ENCODE data around the gene CCDC137.
A peak's percentile ranks its signal among the peaks of the same experiment; 100 is the strongest.

Gene CCDC137

GRCh38 chr17:81696218-81696941 is 29.8 kb downstream of the CCDC137 start:
- H3K4me1 Mint-ChIP-seq = peaks cover 9% of the 10 kb centered on the region
- no peak for ATAC-seq
- peaks cover 49% of the 10 kb centered on the region for H3K36me3 Mint-ChIP-seq
- no peaks in the 10 kb centered on the region for H3K27me3 Mint-ChIP-seq
- H3K27ac Mint-ChIP-seq = no peak overlapping the region
- H3K4me3 Mint-ChIP-seq = no peak overlapping the region
- H3K9me3 Mint-ChIP-seq = no peaks in the 10 kb centered on the region

DNA sequence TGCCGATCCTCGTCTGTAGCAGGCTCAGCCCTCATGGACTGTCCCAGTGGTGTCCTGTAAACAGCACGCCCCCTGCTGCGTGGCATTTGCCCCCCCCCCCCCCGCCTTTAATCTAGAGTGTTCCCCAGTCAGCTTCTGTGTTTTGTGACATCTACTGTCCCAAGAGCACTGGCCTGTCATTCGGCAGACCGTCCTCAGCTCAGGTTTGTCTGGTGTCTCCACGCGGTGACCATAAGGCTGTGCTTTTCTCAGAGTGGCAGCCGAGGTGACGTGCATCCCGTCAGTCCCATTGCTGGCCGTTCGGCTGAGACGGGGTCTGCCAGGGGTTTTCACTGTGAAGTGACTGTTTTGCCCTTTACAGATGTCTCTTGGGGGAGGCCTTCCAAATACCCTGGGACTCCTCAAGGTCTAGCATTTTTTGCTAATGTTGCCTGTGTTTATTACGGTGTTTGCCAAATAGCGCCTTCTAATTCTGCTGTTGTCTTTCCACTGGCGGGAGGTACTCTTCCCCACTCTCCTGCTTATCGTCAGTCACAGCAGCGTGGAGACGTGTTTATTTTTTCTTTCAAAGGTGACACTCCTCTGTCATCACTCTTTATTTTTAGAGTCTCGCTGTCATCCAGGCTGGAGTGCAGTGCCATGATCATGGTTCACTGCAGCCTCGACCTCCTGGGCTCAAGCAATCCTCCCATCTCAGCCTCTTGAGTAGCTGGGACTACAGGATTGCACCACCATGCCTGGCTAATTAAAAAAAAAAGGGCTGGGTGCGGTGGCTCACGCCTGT is 30.9 kb downstream of the CCDC137 start:
- Mint-ChIP-seq H3K27ac (no peak overlapping the region), H3K36me3 (peaks cover 43% of the 10 kb centered on the region), H3K27me3 (no peaks in the 10 kb centered on the region), H3K4me1 (peaks cover 20% of the 10 kb centered on the region), H3K4me3 (no peak overlapping the region), H3K9me3 (no peaks in the 10 kb centered on the region)
- ATAC-seq = no peak

GRCh38 chr17:81700353-81701287 is 34.1 kb downstream of the CCDC137 start:
- Mint-ChIP-seq H3K4me3 (no peak overlapping the region), H3K9me3 (no peaks in the 10 kb centered on the region), H3K27me3 (no peaks in the 10 kb centered on the region), H3K4me1 (peaks cover 40% of the 10 kb centered on the region), H3K36me3 (peaks cover 49% of the 10 kb centered on the region), H3K27ac (peak overlapping the region; percentile 93)
- no peak for ATAC-seq

DNA sequence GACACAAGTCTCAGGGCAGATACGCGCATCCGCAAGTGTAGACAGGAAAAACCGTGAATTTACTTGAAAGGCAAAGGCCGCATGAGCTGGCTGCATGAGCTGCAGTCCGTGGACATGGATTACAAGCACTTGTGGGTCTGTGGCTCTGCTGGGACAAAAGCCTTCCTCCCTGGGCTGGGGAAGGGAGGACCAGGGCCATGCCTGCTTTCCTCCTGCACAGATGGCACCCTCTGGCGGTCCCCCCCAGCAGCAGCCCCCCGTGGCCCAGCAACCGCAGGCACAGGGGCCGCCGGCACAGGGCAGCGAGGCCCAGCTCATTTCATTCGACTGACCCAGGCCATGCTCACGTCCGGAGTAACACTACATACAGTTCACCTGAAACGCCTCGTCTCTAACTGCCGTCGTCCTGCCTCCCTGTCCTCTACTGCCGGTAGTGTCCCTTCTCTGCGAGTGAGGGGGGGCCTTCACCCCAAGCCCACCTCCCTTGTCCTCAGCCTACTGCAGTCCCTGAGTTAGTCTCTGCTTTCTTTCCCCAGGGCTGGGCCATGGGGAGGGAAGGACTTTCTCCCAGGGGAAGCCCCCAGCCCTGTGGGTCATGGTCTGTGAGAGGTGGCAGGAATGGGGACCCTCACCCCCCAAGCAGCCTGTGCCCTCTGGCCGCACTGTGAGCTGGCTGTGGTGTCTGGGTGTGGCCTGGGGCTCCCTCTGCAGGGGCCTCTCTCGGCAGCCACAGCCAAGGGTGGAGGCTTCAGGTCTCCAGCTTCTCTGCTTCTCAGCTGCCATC is 34.9 kb downstream of the CCDC137 start:
- no peaks in the 10 kb centered on the region for H3K27me3 Mint-ChIP-seq
- H3K9me3 Mint-ChIP-seq = no peaks in the 10 kb centered on the region
- peak overlapping the region; percentile 93 for H3K27ac Mint-ChIP-seq
- H3K36me3 Mint-ChIP-seq = peaks cover 49% of the 10 kb centered on the region
- peaks cover 40% of the 10 kb centered on the region for H3K4me1 Mint-ChIP-seq
- peak overlapping the region; percentile 87 for H3K4me3 Mint-ChIP-seq
- no peak for ATAC-seq

GRCh38 chr17:81702934-81703746 is 36.6 kb downstream of the CCDC137 start, which contains the start of gene MRPL12:
Gene MRPL12 (plus strand): TSS chr17:81703367. CDS start chr17:81703502, 135 bp downstream.
- no peaks in the 10 kb centered on the region for H3K27me3 Mint-ChIP-seq
- peak; percentile 95 for ATAC-seq
- H3K27ac Mint-ChIP-seq = peak within 1 kb of the TSS; percentile 93
- H3K9me3 Mint-ChIP-seq = no peaks in the 10 kb centered on the region
- H3K4me3 Mint-ChIP-seq = peak within 1 kb of the TSS; percentile 87
- peaks cover 40% of the 10 kb centered on the region for H3K4me1 Mint-ChIP-seq
- peaks cover 44% of the 10 kb centered on the region for H3K36me3 Mint-ChIP-seq

DNA sequence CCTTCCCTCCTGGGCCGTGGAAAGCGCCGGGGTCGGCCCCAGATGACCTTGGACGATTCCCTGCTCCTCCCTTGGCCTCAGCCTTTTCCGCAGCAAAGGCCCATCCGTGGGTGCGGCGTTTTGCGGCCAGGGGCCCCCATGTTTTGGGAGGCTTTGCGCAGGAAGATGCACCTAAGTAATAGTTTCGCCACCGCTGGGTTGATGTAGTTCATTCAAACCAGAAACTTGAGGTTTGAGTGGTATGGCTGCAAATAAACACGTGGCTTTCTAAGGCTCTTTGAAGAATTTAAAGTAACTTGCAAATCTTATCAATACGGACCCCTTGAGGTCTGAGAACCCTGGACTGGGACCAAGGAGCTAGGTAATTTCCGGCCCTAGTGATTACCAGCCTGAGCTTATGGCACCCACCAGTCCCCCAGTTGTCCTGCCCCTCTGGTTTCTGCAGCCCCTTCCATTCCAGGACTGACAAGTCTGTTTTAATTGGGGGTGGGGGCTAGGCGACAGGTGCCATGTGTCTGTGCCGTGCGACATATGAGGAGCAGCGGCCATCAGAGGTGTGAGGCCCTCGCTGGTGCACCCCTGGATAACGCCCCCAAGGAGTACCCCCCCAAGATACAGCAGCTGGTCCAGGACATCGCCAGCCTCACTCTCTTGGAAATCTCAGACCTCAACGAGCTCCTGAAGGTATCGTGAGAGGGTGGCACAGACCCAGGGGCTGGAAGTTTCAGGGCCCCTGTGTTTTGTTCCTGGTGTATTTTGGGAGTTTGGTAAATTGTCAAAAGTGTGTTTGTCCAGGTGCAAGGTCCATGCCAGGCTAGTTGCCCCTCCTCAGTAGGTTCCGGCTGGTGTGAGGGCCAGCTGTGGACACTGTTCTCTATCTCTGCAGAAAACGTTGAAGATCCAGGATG is 37.5 kb downstream of the CCDC137 start:
- peak overlapping the region; percentile 93 for H3K27ac Mint-ChIP-seq
- peaks cover 40% of the 10 kb centered on the region for H3K4me1 Mint-ChIP-seq
- H3K27me3 Mint-ChIP-seq = no peaks in the 10 kb centered on the region
- peak overlapping the region; percentile 87 for H3K4me3 Mint-ChIP-seq
- ATAC-seq = no peak
- peaks cover 38% of the 10 kb centered on the region for H3K36me3 Mint-ChIP-seq
- no peaks in the 10 kb centered on the region for H3K9me3 Mint-ChIP-seq

DNA sequence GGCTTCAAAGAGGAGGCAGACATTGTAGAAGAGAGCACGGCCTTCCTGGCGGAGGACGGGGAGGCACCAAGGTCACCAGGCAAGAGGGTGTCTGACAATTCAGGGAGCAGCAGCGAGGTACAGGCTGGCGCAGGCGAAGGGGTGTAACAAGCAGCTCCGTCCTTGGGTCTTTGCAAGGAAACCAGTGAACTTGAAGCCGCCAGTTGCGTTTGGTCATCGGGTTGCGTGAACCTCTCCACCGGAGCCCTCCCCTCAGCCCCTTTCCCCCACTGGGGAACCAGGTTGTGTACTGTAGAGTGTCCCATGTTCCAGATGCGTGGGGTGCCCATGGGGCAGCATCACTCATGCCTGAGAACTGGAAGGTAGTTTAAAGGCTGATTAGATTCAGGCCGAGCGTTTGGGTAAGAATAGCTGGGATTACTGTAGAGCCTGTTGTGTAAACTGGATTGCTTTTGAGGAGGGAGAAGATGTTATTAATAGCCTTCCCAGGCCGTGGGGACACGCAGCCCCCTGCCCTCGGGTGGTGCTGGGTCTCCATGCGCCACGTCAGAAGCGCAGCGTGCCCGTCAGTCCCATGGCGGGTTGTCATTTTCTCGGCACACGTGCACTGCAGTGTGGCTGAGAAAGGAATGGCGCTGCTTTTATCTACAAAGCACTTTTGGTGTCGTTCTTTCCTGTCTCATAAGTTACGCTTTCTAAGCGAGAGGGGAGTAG is 39.1 kb downstream of the CCDC137 start:
- H3K36me3 Mint-ChIP-seq = peaks cover 36% of the 10 kb centered on the region
- H3K4me3 Mint-ChIP-seq = no peak overlapping the region
- H3K4me1 Mint-ChIP-seq = peaks cover 45% of the 10 kb centered on the region
- peak overlapping the region; percentile 93 for H3K27ac Mint-ChIP-seq
- ATAC-seq = no peak
- H3K27me3 Mint-ChIP-seq = no peaks in the 10 kb centered on the region
- H3K9me3 Mint-ChIP-seq = no peaks in the 10 kb centered on the region

DNA sequence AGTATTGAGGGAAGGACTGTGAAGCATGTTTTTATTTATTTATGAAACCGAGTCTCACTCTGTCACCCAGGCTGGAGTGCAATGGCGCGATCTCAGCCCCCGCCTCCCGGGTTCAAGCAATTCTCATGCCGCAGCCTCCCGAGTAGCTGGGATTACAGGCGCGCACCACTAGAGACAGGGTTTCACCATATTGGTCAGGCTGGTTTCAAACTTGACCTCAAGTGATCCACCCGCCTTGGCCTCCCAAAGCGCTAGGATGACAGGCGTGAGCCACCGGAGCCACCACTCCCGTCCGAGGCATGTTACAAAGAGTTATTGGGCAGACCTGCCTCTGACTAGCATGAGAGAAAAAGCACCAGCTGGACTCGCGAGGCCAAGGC is 39.7 kb downstream of the CCDC137 start:
- H3K36me3 Mint-ChIP-seq = peaks cover 31% of the 10 kb centered on the region
- no peak overlapping the region for H3K4me3 Mint-ChIP-seq
- no peak for ATAC-seq
- H3K27me3 Mint-ChIP-seq = no peaks in the 10 kb centered on the region
- H3K9me3 Mint-ChIP-seq = no peaks in the 10 kb centered on the region
- no peak overlapping the region for H3K27ac Mint-ChIP-seq
- H3K4me1 Mint-ChIP-seq = peaks cover 45% of the 10 kb centered on the region

GRCh38 chr17:81706757-81707624 is 40.5 kb downstream of the CCDC137 start:
- no peak for ATAC-seq
- Mint-ChIP-seq H3K4me3 (no peak overlapping the region), H3K9me3 (no peaks in the 10 kb centered on the region), H3K4me1 (peaks cover 37% of the 10 kb centered on the region), H3K27me3 (no peaks in the 10 kb centered on the region), H3K27ac (no peak overlapping the region), H3K36me3 (peaks cover 25% of the 10 kb centered on the region)

DNA sequence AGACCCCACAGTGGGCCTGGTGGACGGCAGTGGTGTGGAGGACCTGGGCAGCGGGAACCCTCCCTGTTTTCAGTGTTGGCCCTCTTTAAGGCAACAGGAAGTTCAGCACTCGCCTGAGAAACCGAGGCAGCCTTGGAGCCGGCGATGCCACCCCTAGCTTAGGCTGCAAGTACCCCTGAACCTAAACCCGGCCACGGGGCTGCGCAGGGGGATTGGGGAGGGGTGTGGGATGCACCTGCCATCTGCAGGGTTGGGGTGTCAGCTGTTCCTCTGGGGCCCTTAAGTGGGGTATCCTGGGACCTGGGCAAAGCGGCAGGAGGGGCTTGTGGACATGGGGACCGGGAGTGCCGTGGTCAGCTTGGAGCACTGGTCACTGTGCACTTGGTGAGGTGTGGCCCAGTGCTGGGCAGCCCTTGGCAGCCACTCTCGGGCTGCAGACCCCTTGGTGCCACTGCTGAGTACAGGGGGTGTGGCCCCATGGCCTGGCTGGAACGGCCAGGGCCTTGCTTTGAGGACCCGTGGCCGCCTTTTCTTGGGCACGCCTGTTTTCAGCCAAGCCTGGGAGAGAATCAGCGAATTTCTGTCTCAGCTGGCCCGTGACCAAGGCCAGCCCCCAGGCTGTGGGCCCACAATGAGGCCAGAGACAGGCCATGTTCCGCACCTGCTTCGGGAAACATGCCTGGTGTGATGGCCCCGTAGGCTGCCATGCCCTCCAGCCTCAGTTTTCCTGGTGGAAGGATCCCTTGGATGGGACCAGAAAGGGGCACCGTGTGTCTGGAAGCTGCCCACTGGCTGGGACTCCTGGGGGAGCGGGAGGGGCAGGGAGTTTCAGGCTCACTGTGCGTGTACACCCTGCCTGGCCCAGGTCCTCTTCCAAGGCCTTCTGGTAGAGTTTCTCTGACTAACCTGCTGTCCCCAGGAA is 41.4 kb downstream of the CCDC137 start:
- H3K36me3 Mint-ChIP-seq = peaks cover 25% of the 10 kb centered on the region
- H3K27me3 Mint-ChIP-seq = no peaks in the 10 kb centered on the region

DNA sequence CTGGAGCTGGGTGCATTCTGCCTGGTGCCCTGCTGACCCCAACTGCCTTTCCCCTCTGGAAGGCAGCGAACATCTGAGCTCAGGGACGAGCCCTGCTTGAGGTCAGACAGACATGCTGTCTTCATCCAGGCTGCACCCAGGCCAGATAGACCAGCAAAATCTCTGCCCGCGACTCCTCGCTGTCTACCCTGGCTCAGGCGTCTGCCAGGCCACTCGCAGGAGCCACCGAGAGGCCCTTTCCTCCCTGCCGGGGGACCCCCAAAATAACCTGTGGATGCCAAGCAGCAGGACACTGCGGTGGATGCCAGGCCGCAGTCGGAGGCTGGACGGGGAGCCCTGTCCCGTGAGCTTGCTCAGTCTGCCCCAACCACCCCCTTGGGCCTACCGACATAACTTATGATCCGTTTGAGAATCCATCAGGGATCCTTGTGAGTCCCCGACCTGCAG is 42.2 kb downstream of the CCDC137 start:
- no peak overlapping the region for H3K4me3 Mint-ChIP-seq
- H3K27me3 Mint-ChIP-seq = no peaks in the 10 kb centered on the region
- H3K27ac Mint-ChIP-seq = no peak overlapping the region
- H3K36me3 Mint-ChIP-seq = peaks cover 25% of the 10 kb centered on the region
- no peaks in the 10 kb centered on the region for H3K9me3 Mint-ChIP-seq
- peaks cover 36% of the 10 kb centered on the region for H3K4me1 Mint-ChIP-seq
- ATAC-seq = no peak

More for the DNA sequence above, 41.4 kb downstream of the CCDC137 start:
- no peaks in the 10 kb centered on the region for H3K9me3 Mint-ChIP-seq
- H3K4me3 Mint-ChIP-seq = no peak overlapping the region
- H3K4me1 Mint-ChIP-seq = peaks cover 33% of the 10 kb centered on the region
- ATAC-seq = no peak
- no peak overlapping the region for H3K27ac Mint-ChIP-seq

Data from stimulated activated memory B cell treated with anti-CD40 and anti-IgM and Interleukin-4, amounts not matched to agents 10 μg/mL and 1 μg/mL and 100 μg/mL, for 72 hours (primary cell).